HepG2 (cell line): ENCODE data around the gene CHD9. TPM values are rescaled to one million over a fixed set of nuclear protein-coding genes. Genes with fewer than 3 reads are reported as not detected.

Source experiments
- ATF7-NPFF ChIP-seq: sonication (generic); formaldehyde crosslinking; IDR thresholded peaks from 2 replicates; pipeline ENCODE4 v1.8.1; 2023; ENCODE audit warnings: mild to moderate bottlenecking, low read depth, missing genetic modification reagents, moderate library complexity
- EP300 ChIP-seq, 3 experiments: sonication (generic) in 1 of 3; formaldehyde crosslinking in 1 of 3; IDR thresholded peaks; 2 replicates each; pipeline versions ENCODE4 v1.5.1 to v1.6.1; 2011 to 2020; ENCODE audit warnings: low read depth in 2 of 3, low read length in 2 of 3, borderline replicate concordance in 1 of 3, improper control_type of control experiment in 1 of 3, mild to moderate bottlenecking in 1 of 3, missing genetic modification reagents in 1 of 3, moderate library complexity in 1 of 3
- HMG20A ChIP-seq: IDR thresholded peaks from 2 replicates; pipeline ENCODE4 v1.6.1; 2016; ENCODE audit warnings: borderline replicate concordance
- IKZF1 ChIP-seq: fragments of 450-650 bp; IDR thresholded peaks from 2 replicates; pipeline ENCODE4 v1.7.1; 2016
- NAIF1 ChIP-seq: sonication (generic); formaldehyde crosslinking; IDR thresholded peaks from 2 replicates; pipeline ENCODE4 v1.5.0; 2020; ENCODE audit warnings: mild to moderate bottlenecking, missing genetic modification reagents, borderline replicate concordance
- NCOR1 ChIP-seq: fragments of 200-600 bp; sonication (generic); IDR thresholded peaks from 2 replicates; pipeline ENCODE4 v1.7.0; 2017; ENCODE audit warnings: antibody characterized with exemption, low read length, borderline replicate concordance
- RORA ChIP-seq: sonication (generic); formaldehyde crosslinking; IDR thresholded peaks from 2 replicates; pipeline ENCODE4 v1.5.0; 2020; ENCODE audit warnings: mild to moderate bottlenecking, missing genetic modification reagents, moderate library complexity
- SATB2 ChIP-seq: sonication (generic); formaldehyde crosslinking; IDR thresholded peaks from 2 replicates; pipeline ENCODE4 v1.5.0; 2020; ENCODE audit warnings: missing genetic modification reagents
- SYNCRIP ChIP-seq: fragments of 200-400 bp; formaldehyde crosslinking; IDR thresholded peaks from 2 replicates; pipeline ENCODE4 v1.6.1; 2018; ENCODE audit warnings: mild to moderate bottlenecking, low read depth, low read length; ENCODE audit not compliant: insufficient read depth
- TAF15 ChIP-seq: fragments of 200-400 bp; formaldehyde crosslinking; IDR thresholded peaks from one replicate; pipeline ENCODE4 v1.6.1; 2018; ENCODE audit warnings: mild to moderate bottlenecking, low read depth, low read length; ENCODE audit not compliant: poor library complexity, severe bottlenecking
- ZBTB46 ChIP-seq: sonication (generic); formaldehyde crosslinking; IDR thresholded peaks from 2 replicates; pipeline ENCODE4 v1.4.0; 2020; ENCODE audit warnings: mild to moderate bottlenecking, missing genetic modification reagents, borderline replicate concordance
- ZNF570 ChIP-seq: sonication (generic); formaldehyde crosslinking; IDR thresholded peaks from 2 replicates; pipeline ENCODE4 v1.4.0; 2020; ENCODE audit warnings: mild to moderate bottlenecking, missing genetic modification reagents, borderline replicate concordance
- ZNF644 ChIP-seq: IDR thresholded peaks from 2 replicates; pipeline ENCODE4 v1.6.1; 2016; ENCODE audit warnings: low read depth
- ZNF687 ChIP-seq: sonication (generic); formaldehyde crosslinking; IDR thresholded peaks from 2 replicates; pipeline ENCODE4 v1.5.1; 2020; ENCODE audit warnings: mild to moderate bottlenecking, missing genetic modification reagents, moderate library complexity
- ZSCAN9 ChIP-seq: IDR thresholded peaks from 2 replicates; pipeline ENCODE4 v1.6.1; 2016; ENCODE audit warnings: borderline replicate concordance
- polyA plus RNA-seq, 8 experiments: library from polyadenylated mRNA; depleted of rRNA in 3 of 8; stranded (reverse) in 7 of 8; unstranded in 1 of 8; fragments of >200 nt; fragmentation: Illumina TruSeq in 4 of 8; extraction: Trizol in 4 of 8; gene quantifications; 2 replicates each; pipeline versions ENCODE4 v1.2.1 to v1.2.3, GENCODE V29; 2011 to 2016; ENCODE audit warnings: low read depth in 4 of 8, missing spikeins in 1 of 8, mixed read lengths in 1 of 8; ENCODE audit not compliant: insufficient read depth in 1 of 8
- total RNA-seq, 5 experiments: library from RNA; depleted of rRNA; stranded (reverse); fragments of >200 nt; fragmentation: Illumina TruSeq; extraction: Trizol; gene quantifications; 2 replicates each; pipeline ENCODE4 v1.2.3, GENCODE V29; 2016; ENCODE audit warnings: low read depth in 1 of 5
- TF ChIP-seq, protein P1 (sequence below): sonication (generic); formaldehyde crosslinking; IDR thresholded peaks from 2 replicates; pipeline ENCODE4 v1.8.0; 2022; ENCODE audit warnings: missing genetic modification reagents, mild to moderate bottlenecking, moderate library complexity, borderline replicate concordance
- TF ChIP-seq, protein P2 (sequence below): sonication (generic); formaldehyde crosslinking; IDR thresholded peaks from 2 replicates; pipeline ENCODE4 v1.5.1; 2020; ENCODE audit warnings: missing genetic modification reagents, mild to moderate bottlenecking, borderline replicate concordance

CHD9 gene
- total and polyA plus RNA-seq, 2 of the 13 experiments (the other 11 are each of a cell fraction or from before 2014, with no cell fraction given): 23.4 to 27.7 TPM

DNA sequence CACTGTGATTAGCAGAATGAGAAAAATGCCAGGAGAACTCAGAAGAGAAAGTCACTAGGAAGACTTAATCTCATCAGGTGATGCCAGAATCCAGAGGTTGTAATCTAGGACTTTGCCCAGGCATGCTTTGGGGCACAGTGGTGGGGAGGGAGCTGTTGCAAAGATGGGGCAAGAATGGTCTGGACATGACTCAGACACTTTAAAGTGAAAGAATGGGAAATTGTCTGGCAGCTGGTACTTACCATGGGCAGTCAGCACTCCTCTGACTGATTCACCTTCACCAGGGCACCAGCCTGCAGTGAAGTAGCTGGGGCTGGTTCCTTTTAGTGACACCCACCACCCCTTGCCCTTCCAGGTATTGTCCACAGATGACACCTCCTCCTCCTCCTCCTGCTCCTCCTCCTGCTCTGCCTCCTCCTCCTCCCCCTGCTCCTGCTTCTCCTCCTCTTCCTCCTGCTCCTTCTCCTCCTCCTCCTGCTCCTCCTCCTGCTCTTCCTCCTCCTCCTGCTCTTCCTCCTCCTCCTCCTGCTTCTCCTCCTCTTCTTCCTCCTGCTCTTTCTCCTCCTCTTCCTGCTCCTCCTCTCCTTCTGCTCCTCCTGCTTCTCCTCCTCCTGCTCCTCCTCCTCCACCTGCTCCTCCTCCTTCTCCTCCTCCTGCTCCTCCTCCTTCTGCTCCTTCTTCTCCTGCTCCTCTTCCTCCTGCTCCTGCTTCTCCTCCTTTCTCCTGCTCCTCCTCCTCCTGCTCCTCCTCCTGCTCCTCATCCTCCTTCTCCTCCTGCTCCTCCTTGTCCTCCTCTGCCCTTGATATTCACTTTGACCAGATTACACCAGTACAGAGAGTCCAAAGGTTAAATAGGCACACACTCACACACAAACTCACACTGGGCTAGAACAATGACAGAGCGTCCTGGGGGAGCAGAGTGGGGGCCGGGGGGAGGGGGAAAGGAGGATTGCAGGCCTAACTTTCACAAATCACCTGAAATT, 2.0 kb upstream of the CHD9 start, which contains the start of gene CHD9NB (continued):
- TF ChIP-seq, protein P1, sequence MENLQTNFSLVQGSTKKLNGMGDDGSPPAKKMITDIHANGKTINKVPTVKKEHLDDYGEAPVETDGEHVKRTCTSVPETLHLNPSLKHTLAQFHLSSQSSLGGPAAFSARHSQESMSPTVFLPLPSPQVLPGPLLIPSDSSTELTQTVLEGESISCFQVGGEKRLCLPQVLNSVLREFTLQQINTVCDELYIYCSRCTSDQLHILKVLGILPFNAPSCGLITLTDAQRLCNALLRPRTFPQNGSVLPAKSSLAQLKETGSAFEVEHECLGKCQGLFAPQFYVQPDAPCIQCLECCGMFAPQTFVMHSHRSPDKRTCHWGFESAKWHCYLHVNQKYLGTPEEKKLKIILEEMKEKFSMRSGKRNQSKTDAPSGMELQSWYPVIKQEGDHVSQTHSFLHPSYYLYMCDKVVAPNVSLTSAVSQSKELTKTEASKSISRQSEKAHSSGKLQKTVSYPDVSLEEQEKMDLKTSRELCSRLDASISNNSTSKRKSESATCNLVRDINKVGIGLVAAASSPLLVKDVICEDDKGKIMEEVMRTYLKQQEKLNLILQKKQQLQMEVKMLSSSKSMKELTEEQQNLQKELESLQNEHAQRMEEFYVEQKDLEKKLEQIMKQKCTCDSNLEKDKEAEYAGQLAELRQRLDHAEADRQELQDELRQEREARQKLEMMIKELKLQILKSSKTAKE (CRISPR knock-in tag): peak; percentile 51
- TF ChIP-seq ZSCAN9 (CRISPR knock-in tag) (no peak), ATF7-NPFF (CRISPR knock-in tag) (no peak), TAF15 (no peak), RORA (CRISPR knock-in tag) (no peak), NAIF1 (CRISPR knock-in tag) (no peak), ZBTB46 (CRISPR knock-in tag) (no peak), SYNCRIP (no peak), HMG20A (CRISPR knock-in tag) (peak; percentile 66), ZNF570 (CRISPR knock-in tag) (no peak), EP300 (IDR thresholded peaks at IDR 0.05; ENCODE audit: low read depth in 2 of 2, low read length in 2 of 2) (peak; percentile 40 to 42; a peak in 1 of 4 replicates), EP300 (CRISPR knock-in tag; IDR thresholded peaks at IDR 0.05; ENCODE audit: borderline replicate concordance) (peak; percentile 69; the same call in 1 of the 2 replicates), NCOR1 (peak; percentile 56), IKZF1 (0 out of 2 replicates have a peak, but pooled peaks have one; percentile 15), SATB2 (CRISPR knock-in tag) (no peak), ZNF687 (CRISPR knock-in tag) (peak; percentile 47), ZNF644 (CRISPR knock-in tag) (peak; percentile 63; the same call in 1 of the 2 replicates)
- TF ChIP-seq, protein P2, sequence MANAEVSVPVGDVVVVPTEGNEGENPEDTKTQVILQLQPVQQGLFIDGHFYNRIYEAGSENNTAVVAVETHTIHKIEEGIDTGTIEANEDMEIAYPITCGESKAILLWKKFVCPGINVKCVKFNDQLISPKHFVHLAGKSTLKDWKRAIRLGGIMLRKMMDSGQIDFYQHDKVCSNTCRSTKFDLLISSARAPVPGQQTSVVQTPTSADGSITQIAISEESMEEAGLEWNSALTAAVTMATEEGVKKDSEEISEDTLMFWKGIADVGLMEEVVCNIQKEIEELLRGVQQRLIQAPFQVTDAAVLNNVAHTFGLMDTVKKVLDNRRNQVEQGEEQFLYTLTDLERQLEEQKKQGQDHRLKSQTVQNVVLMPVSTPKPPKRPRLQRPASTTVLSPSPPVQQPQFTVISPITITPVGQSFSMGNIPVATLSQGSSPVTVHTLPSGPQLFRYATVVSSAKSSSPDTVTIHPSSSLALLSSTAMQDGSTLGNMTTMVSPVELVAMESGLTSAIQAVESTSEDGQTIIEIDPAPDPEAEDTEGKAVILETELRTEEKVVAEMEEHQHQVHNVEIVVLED (CRISPR knock-in tag): no peak
